Liver (tissue), 9 donors: ENCODE measurements around the gene MTFR1L. TPM values are rescaled to one million over a fixed set of nuclear protein-coding genes. Genes with fewer than 3 reads are reported as not detected.

Experiments used
- DNase-seq: peaks from one replicate; pipeline ENCODE4 v3.0.0-alpha.2; 2017; ENCODE audit warnings: low spot score
- H3K27ac ChIP-seq, 2 donors: one replicate each; pipeline ENCODE4 v1.7.0; 2013; ENCODE audit warnings: inconsistent platforms in 2 of 2, low read length in 2 of 2, control low read depth in 1 of 2, low read depth in 1 of 2, mild to moderate bottlenecking in 1 of 2
- H3K27me3 ChIP-seq, 4 donors: one replicate each; pipeline versions ENCODE4 v1.6.1 to v1.7.0; 2013; ENCODE audit warnings: low read length in 3 of 4, inconsistent platforms in 1 of 4, mild to moderate bottlenecking in 1 of 4, moderate library complexity in 1 of 4; ENCODE audit not compliant: control insufficient read depth in 4 of 4, insufficient read depth in 4 of 4
- H3K36me3 ChIP-seq, 4 donors: one replicate each; pipeline versions ENCODE4 v1.6.1 to v1.7.0; 2013; ENCODE audit warnings: low read length in 3 of 4, mild to moderate bottlenecking in 3 of 4, low read depth in 1 of 4, moderate library complexity in 1 of 4; ENCODE audit not compliant: control insufficient read depth in 4 of 4, insufficient read depth in 3 of 4
- H3K4me1 ChIP-seq, 4 donors: one replicate each; pipeline versions ENCODE4 v1.6.1 to v1.7.0; 2013; ENCODE audit warnings: low read length in 3 of 4, mild to moderate bottlenecking in 3 of 4, moderate library complexity in 1 of 4; ENCODE audit not compliant: control insufficient read depth in 4 of 4, insufficient read depth in 4 of 4
- H3K4me3 ChIP-seq, 3 donors: one replicate each; pipeline versions ENCODE4 v1.6.1 to v1.7.0; 2013; ENCODE audit warnings: low read length in 3 of 3, control low read depth in 1 of 3, low read depth in 1 of 3, mild to moderate bottlenecking in 1 of 3
- H3K9ac ChIP-seq, 2 donors: one replicate each; pipeline ENCODE4 v1.7.0; 2013; ENCODE audit warnings: low read length in 2 of 2, mild to moderate bottlenecking in 2 of 2, moderate library complexity in 2 of 2, control low read depth in 1 of 2, low read depth in 1 of 2
- H3K9me3 ChIP-seq, 4 donors: one replicate each; pipeline versions ENCODE4 v1.6.1 to v1.7.0; 2013; ENCODE audit warnings: low read length in 3 of 4; ENCODE audit not compliant: control insufficient read depth in 4 of 4
- ATF3 ChIP-seq: IDR thresholded peaks from 2 replicates; pipeline ENCODE4 v1.6.1; 2016; ENCODE audit warnings: antibody characterized with exemption
- EGR1 ChIP-seq, 2 donors: IDR thresholded peaks; 2 replicates each; pipeline ENCODE4 v1.6.1; 2016 to 2018; ENCODE audit warnings: antibody characterized with exemption in 2 of 2, low read depth in 2 of 2
- FOXA1 ChIP-seq: IDR thresholded peaks from 2 replicates; pipeline ENCODE4 v1.6.1; 2016; ENCODE audit warnings: antibody characterized with exemption
- GABPA ChIP-seq, 2 donors: IDR thresholded peaks in 1 of 2; conservative IDR thresholded peaks in 1 of 2; 2 replicates each; pipeline ENCODE4 v1.6.1; 2016; ENCODE audit warnings: antibody characterized with exemption in 2 of 2, mild to moderate bottlenecking in 1 of 2, moderate library complexity in 1 of 2
- HNF4A ChIP-seq, 2 donors: conservative IDR thresholded peaks; 2 replicates each; pipeline ENCODE4 v1.6.1; 2016; ENCODE audit warnings: antibody characterized with exemption in 2 of 2, mild to moderate bottlenecking in 2 of 2
- HNF4G ChIP-seq: IDR thresholded peaks from 2 replicates; pipeline ENCODE4 v1.6.1; 2016; ENCODE audit warnings: antibody characterized with exemption
- JUND ChIP-seq, 2 donors: IDR thresholded peaks; 2 replicates each; pipeline ENCODE4 v1.6.1; 2016; ENCODE audit warnings: antibody characterized with exemption in 2 of 2
- MAX ChIP-seq: IDR thresholded peaks from 2 replicates; pipeline ENCODE4 v1.6.1; 2016; ENCODE audit warnings: antibody characterized with exemption
- NR2F2 ChIP-seq: IDR thresholded peaks from 2 replicates; pipeline ENCODE4 v1.6.1; 2016; ENCODE audit warnings: antibody characterized with exemption
- RAD21 ChIP-seq, 2 donors: IDR thresholded peaks; 2 replicates each; pipeline ENCODE4 v1.6.1; 2016; ENCODE audit warnings: antibody characterized with exemption in 2 of 2, mild to moderate bottlenecking in 2 of 2
- RXRA ChIP-seq, 2 donors: IDR thresholded peaks; 2 replicates each; pipeline ENCODE4 v1.6.1; 2017 to 2018; ENCODE audit warnings: antibody characterized with exemption in 2 of 2, mild to moderate bottlenecking in 1 of 2
- TAF1 ChIP-seq: conservative IDR thresholded peaks from 2 replicates; pipeline ENCODE4 v1.6.1; 2016; ENCODE audit warnings: antibody characterized with exemption, mild to moderate bottlenecking
- YY1 ChIP-seq: IDR thresholded peaks from 2 replicates; pipeline ENCODE4 v1.6.1; 2016; ENCODE audit warnings: antibody characterized with exemption, mild to moderate bottlenecking
- WGBS: extraction: QIAGEN DNeasy Blood & Tissue Kit; methylation state at CpG from one replicate; pipeline ENCODE4 v1.1.7; 2013; 5-methylcytosine and 5-hydroxymethylcytosine counted together
- polyA plus RNA-seq, 2 donors: library from polyadenylated mRNA; stranded (reverse) in 1 of 2; unstranded in 1 of 2; fragments of 200-250 nt in 1 of 2; fragments of >200 nt in 1 of 2; fragmentation: Nextera tagmentation in 1 of 2; extraction: Ambion mirVana in 1 of 2; gene quantifications; one replicate each; pipeline versions ENCODE4 v1.2.1 to v1.2.3, GENCODE V29; 2013 to 2015
- total RNA-seq, 2 donors: library from RNA; depleted of rRNA; stranded (reverse); fragments of >200 nt; gene quantifications; one replicate each; pipeline ENCODE4 v1.2.3, GENCODE V29; 2014
- TF ChIP-seq, protein P1 (sequence below): IDR thresholded peaks from 2 replicates; pipeline ENCODE4 v1.6.1; 2016; ENCODE audit warnings: antibody characterized with exemption
- TF ChIP-seq, protein P2 (sequence below): IDR thresholded peaks from 2 replicates; pipeline ENCODE4 v1.6.1; 2016; ENCODE audit warnings: antibody characterized with exemption, mild to moderate bottlenecking
- TF ChIP-seq, protein P3 (sequence below): fragments of 150-350 bp; IDR thresholded peaks from 2 replicates; pipeline ENCODE4 v1.5.1; 2017; ENCODE audit warnings: improper control_type of control experiment, low read depth, low read length; ENCODE audit not compliant: missing input control
- donor health status: healthy.
- donor health status: healthy.
- donor health status: healthy.
- donor health status: healthy.
- donor health status: healthy.

MTFR1L gene
- total and polyA plus RNA-seq, 4 donors, result 22.5 to 48.4 (median 40.2) TPM

- no peak overlapping the region for H3K4me3 ChIP-seq
- WGBS, result 96% methylated on average over 4 of the region's 4 CpGs
- no peak overlapping the region for H3K27ac ChIP-seq
- H3K27me3 ChIP-seq, result no peaks in the 10 kb centered on the region
- H3K9ac ChIP-seq, result no peak overlapping the region
- H3K9me3 ChIP-seq, result no peaks in the 10 kb centered on the region
- no peak for DNase-seq
- peaks cover 0 to 7% (median 0%) of the 10 kb centered on the region in 4 donors for H3K36me3 ChIP-seq
- peaks cover 6 to 14% (median 12%) of the 10 kb centered on the region in 4 donors for H3K4me1 ChIP-seq
- no peak for TF ChIP-seq HNF4A (conservative IDR thresholded peaks at IDR 0.05)
- TF ChIP-seq YY1, result no peak
- TF ChIP-seq RXRA (IDR thresholded peaks at IDR 0.05), result no peak
- TF ChIP-seq MAX, result no peak
- no peak for TF ChIP-seq FOXA1
- TF ChIP-seq TAF1, result no peak
- TF ChIP-seq ATF3, result no peak
- TF ChIP-seq HNF4G, result no peak
- TF ChIP-seq, protein P1, sequence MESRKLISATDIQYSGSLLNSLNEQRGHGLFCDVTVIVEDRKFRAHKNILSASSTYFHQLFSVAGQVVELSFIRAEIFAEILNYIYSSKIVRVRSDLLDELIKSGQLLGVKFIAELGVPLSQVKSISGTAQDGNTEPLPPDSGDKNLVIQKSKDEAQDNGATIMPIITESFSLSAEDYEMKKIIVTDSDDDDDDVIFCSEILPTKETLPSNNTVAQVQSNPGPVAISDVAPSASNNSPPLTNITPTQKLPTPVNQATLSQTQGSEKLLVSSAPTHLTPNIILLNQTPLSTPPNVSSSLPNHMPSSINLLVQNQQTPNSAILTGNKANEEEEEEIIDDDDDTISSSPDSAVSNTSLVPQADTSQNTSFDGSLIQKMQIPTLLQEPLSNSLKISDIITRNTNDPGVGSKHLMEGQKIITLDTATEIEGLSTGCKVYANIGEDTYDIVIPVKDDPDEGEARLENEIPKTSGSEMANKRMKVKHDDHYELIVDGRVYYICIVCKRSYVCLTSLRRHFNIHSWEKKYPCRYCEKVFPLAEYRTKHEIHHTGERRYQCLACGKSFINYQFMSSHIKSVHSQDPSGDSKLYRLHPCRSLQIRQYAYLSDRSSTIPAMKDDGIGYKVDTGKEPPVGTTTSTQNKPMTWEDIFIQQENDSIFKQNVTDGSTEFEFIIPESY, result no peak
- no peak for TF ChIP-seq EGR1 (IDR thresholded peaks at IDR 0.05; ENCODE audit: low read depth in 2 of 2)
- TF ChIP-seq, protein P2, sequence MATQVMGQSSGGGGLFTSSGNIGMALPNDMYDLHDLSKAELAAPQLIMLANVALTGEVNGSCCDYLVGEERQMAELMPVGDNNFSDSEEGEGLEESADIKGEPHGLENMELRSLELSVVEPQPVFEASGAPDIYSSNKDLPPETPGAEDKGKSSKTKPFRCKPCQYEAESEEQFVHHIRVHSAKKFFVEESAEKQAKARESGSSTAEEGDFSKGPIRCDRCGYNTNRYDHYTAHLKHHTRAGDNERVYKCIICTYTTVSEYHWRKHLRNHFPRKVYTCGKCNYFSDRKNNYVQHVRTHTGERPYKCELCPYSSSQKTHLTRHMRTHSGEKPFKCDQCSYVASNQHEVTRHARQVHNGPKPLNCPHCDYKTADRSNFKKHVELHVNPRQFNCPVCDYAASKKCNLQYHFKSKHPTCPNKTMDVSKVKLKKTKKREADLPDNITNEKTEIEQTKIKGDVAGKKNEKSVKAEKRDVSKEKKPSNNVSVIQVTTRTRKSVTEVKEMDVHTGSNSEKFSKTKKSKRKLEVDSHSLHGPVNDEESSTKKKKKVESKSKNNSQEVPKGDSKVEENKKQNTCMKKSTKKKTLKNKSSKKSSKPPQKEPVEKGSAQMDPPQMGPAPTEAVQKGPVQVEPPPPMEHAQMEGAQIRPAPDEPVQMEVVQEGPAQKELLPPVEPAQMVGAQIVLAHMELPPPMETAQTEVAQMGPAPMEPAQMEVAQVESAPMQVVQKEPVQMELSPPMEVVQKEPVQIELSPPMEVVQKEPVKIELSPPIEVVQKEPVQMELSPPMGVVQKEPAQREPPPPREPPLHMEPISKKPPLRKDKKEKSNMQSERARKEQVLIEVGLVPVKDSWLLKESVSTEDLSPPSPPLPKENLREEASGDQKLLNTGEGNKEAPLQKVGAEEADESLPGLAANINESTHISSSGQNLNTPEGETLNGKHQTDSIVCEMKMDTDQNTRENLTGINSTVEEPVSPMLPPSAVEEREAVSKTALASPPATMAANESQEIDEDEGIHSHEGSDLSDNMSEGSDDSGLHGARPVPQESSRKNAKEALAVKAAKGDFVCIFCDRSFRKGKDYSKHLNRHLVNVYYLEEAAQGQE, result no peak
- TF ChIP-seq, protein P3, sequence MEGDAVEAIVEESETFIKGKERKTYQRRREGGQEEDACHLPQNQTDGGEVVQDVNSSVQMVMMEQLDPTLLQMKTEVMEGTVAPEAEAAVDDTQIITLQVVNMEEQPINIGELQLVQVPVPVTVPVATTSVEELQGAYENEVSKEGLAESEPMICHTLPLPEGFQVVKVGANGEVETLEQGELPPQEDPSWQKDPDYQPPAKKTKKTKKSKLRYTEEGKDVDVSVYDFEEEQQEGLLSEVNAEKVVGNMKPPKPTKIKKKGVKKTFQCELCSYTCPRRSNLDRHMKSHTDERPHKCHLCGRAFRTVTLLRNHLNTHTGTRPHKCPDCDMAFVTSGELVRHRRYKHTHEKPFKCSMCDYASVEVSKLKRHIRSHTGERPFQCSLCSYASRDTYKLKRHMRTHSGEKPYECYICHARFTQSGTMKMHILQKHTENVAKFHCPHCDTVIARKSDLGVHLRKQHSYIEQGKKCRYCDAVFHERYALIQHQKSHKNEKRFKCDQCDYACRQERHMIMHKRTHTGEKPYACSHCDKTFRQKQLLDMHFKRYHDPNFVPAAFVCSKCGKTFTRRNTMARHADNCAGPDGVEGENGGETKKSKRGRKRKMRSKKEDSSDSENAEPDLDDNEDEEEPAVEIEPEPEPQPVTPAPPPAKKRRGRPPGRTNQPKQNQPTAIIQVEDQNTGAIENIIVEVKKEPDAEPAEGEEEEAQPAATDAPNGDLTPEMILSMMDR, result no peak
- TF ChIP-seq GABPA (IDR thresholded peaks at IDR 0.05 in 1 of 2, conservative IDR thresholded peaks at IDR 0.05 in 1 of 2), result no peak
- TF ChIP-seq RAD21 (IDR thresholded peaks at IDR 0.05), result no peak
- no peak for TF ChIP-seq JUND (IDR thresholded peaks at IDR 0.05)
- TF ChIP-seq NR2F2, result no peak
Measured at GRCh38 chr1:25779894-25780293, 39.9 kb upstream of the MTFR1L start.
